Dedifferentiated amniotic fluid mesenchymal stem cell (primary cell): ENCODE results near the gene GFRA1.

Source experiments
- DNase-seq: peaks from one replicate; pipeline ENCODE4 v3.0.0-alpha.2; 2016; ENCODE audit errors: extremely low spot score

Gene GFRA1

GRCh38 chr10:116101616-116102315 lies 171.2 kb downstream of the GFRA1 start:
- DNase-seq, result no peak

- DNase-seq, result no peak
Observed at GRCh38 chr10:116100984-116101383, 172.0 kb downstream of the GFRA1 start.

- DNase-seq, result no peak
Observed at GRCh38 chr10:116099023-116099420, 174.0 kb downstream of the GFRA1 start.

GRCh38 chr10:116098411-116099022 lies 174.5 kb downstream of the GFRA1 start:
- no peak for DNase-seq

GRCh38 chr10:116097239-116097784 lies 175.7 kb downstream of the GFRA1 start:
- no peak for DNase-seq

GRCh38 chr10:116096526-116096925 lies 176.5 kb downstream of the GFRA1 start:
- no peak for DNase-seq

- no peak for DNase-seq
Observed at GRCh38 chr10:116094356-116094755, 178.7 kb downstream of the GFRA1 start.

- DNase-seq, result no peak
Observed at GRCh38 chr10:116093031-116093430, 180.0 kb downstream of the GFRA1 start.

GRCh38 chr10:116088985-116089384 lies 184.0 kb downstream of the GFRA1 start:
- DNase-seq, result no peak

- DNase-seq, result no peak
Observed at GRCh38 chr10:116085323-116085722, 187.7 kb downstream of the GFRA1 start.

- no peak for DNase-seq
Observed at GRCh38 chr10:116084161-116084560, 188.8 kb downstream of the GFRA1 start.

GRCh38 chr10:116083226-116083762 lies 189.7 kb downstream of the GFRA1 start:
- no peak for DNase-seq

- DNase-seq, result no peak
Observed at GRCh38 chr10:116082762-116083161, 190.2 kb downstream of the GFRA1 start.

GRCh38 chr10:116082206-116082605 lies 190.8 kb downstream of the GFRA1 start:
- DNase-seq, result no peak

GRCh38 chr10:116080553-116080952 lies 192.5 kb downstream of the GFRA1 start:
- DNase-seq, result no peak

GRCh38 chr10:116079355-116079754 lies 193.7 kb downstream of the GFRA1 start:
- DNase-seq, result no peak

GRCh38 chr10:116076621-116077020 lies 196.4 kb downstream of the GFRA1 start:
- no peak for DNase-seq

GRCh38 chr10:116073510-116073909 lies 199.5 kb downstream of the GFRA1 start:
- no peak for DNase-seq

- no peak for DNase-seq
Observed at GRCh38 chr10:116073001-116073400, 200.0 kb downstream of the GFRA1 start.

- no peak for DNase-seq
Observed at GRCh38 chr10:116071453-116072148, 201.4 kb downstream of the GFRA1 start.

GRCh38 chr10:116070743-116071320 lies 202.2 kb downstream of the GFRA1 start:
- DNase-seq, result no peak

- no peak for DNase-seq
Observed at GRCh38 chr10:116069856-116070255, 203.2 kb downstream of the GFRA1 start.
